H1 (cell line): ENCODE results near the gene MYOM1. TPM values are rescaled to one million over a fixed set of nuclear protein-coding genes. Genes with fewer than 3 reads are reported as not detected.
A peak's percentile ranks its signal among the peaks of the same experiment; 100 is the strongest.

Experiments
- BACH1 ChIP-seq: IDR thresholded peaks from 2 replicates; pipeline ENCODE4 v1.6.1; 2012; ENCODE audit warnings: low read length, improper control_type of control experiment
- BCL11A ChIP-seq, 2 experiments: IDR thresholded peaks; one replicate each; pipeline ENCODE4 v1.6.1; 2011; ENCODE audit warnings: low read depth in 2 of 2, low read length in 2 of 2, mild to moderate bottlenecking in 2 of 2
- CHD2 ChIP-seq: IDR thresholded peaks from 2 replicates; pipeline ENCODE4 v1.6.1; 2012; ENCODE audit warnings: low read length, improper control_type of control experiment
- HDAC2 ChIP-seq, 2 experiments: fragments of 300-600 bp in 1 of 2; sonication (generic) in 1 of 2; IDR thresholded peaks; 2 replicates each; pipeline ENCODE4 v1.6.1; 2011 to 2012; ENCODE audit warnings: low read depth in 2 of 2, low read length in 2 of 2, mild to moderate bottlenecking in 2 of 2, moderate library complexity in 2 of 2, borderline replicate concordance in 1 of 2, inconsistent platforms in 1 of 2
- RAD21 ChIP-seq, 2 experiments: IDR thresholded peaks in 1 of 2; conservative IDR thresholded peaks in 1 of 2; 2 replicates each; pipeline ENCODE4 v1.6.1; 2011; ENCODE audit warnings: low read depth in 2 of 2, low read length in 2 of 2, improper control_type of control experiment in 1 of 2, inconsistent platforms in 1 of 2, mild to moderate bottlenecking in 1 of 2, moderate library complexity in 1 of 2
- SAP30 ChIP-seq: fragments of 300-600 bp; sonication (generic); IDR thresholded peaks from 2 replicates; pipeline ENCODE4 v1.7.1; 2012; ENCODE audit warnings: low read length, moderate library complexity, mild to moderate bottlenecking, inconsistent platforms; ENCODE audit not compliant: insufficient read depth, insufficient replicate concordance
- SIN3A ChIP-seq, 2 experiments: IDR thresholded peaks in 1 of 2; conservative IDR thresholded peaks in 1 of 2; 2 replicates each; pipeline ENCODE4 v1.6.1; 2011 to 2012; ENCODE audit warnings: low read length in 2 of 2, improper control_type of control experiment in 1 of 2, low read depth in 1 of 2, mild to moderate bottlenecking in 1 of 2
- TAF7 ChIP-seq: optimal IDR thresholded peaks from 2 replicates; pipeline ENCODE3; 2011; ENCODE audit warnings: low read depth, mild to moderate bottlenecking, inconsistent platforms, low read length, moderate library complexity, borderline replicate concordance
- polyA plus RNA-seq, 7 experiments: library from polyadenylated mRNA; depleted of rRNA in 3 of 7; stranded (reverse) in 5 of 7; unstranded in 2 of 7; fragments of >200 nt in 5 of 7; fragments of 200-250 nt in 2 of 7; gene quantifications; 1 replicate in 5 of 7; 2 replicates in 1 of 7; 4 replicates in 1 of 7; pipeline versions ENCODE4 v1.2.1 to v1.2.3, GENCODE V29; 2011 to 2013; ENCODE audit warnings: missing spikeins in 2 of 7, mixed read lengths in 2 of 7
- total RNA-seq: library from RNA; stranded (reverse); fragmentation: NEBNext Ultra II Directional; extraction: Animal tissue kit (Norgen Biotek cat#: 25700); gene quantifications from 2 replicates; pipeline ENCODE4 v1.2.1, GENCODE V29; 2021
- TF ChIP-seq, protein P1 (sequence below): IDR thresholded peaks from 2 replicates; pipeline ENCODE4 v1.6.1; 2011; ENCODE audit warnings: low read length, improper control_type of control experiment
- TF ChIP-seq, protein P2 (sequence below): IDR thresholded peaks from 2 replicates; pipeline ENCODE4 v1.6.1; 2012; ENCODE audit warnings: inconsistent platforms
- TF ChIP-seq, protein P3 (sequence below): IDR thresholded peaks from 2 replicates; pipeline ENCODE4 v1.6.1; 2012; ENCODE audit warnings: inconsistent platforms

MYOM1 gene
- total and polyA plus RNA-seq, 2 of the 8 experiments (the other 6 are each of a cell fraction or from before 2014, with no cell fraction given): 0.06 to 0.32 TPM

DNA sequence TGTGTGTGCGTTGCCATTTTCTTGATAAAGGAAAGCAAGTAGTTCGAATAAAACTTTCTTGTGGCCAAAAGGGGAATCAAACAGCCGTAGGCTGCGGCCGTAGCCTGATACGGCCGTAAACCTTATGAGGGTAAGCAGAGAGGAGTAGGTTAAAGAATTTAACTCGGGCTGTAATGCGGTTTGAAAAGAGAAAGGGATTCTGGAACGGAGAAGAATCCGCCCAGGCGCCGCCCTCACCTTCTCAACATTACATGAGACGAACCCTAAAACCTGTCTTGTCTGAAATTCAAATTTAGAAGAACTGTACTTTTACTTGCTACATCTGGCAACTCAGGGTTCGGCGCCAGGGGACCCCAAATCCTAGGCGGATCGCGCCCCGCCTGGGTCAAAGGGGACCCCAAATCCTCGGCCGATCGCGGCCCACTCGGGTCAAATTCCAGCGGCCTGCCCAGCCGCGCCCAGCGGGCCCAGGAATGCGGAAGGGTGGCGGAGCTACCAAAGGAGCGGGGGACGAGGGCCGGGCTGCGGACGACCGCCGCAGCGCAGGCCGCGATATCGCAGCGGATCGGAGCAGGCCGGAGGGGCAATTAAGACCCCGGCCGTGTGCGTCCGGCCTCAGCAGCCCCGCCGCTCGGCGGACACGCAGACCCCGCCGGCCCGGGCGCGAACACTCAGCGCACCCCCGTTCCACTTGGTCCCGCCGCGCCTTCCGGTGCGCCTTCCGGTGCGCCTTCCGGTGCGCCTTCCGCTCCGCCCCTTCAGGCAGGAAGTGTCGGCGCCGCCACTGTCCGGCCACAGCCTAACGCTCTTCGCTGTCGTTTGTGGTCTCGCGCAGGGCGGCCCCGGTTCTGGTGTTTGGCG is 41.8 kb upstream of the MYOM1 start, which contains the start of gene MYL12B (continued):
- no peak for TF ChIP-seq CHD2
- TF ChIP-seq, protein P1, sequence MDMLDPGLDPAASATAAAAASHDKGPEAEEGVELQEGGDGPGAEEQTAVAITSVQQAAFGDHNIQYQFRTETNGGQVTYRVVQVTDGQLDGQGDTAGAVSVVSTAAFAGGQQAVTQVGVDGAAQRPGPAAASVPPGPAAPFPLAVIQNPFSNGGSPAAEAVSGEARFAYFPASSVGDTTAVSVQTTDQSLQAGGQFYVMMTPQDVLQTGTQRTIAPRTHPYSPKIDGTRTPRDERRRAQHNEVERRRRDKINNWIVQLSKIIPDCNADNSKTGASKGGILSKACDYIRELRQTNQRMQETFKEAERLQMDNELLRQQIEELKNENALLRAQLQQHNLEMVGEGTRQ: no peak
- TF ChIP-seq RAD21 (IDR thresholded peaks at IDR 0.05 in 1 of 2, conservative IDR thresholded peaks at IDR 0.05 in 1 of 2; ENCODE audit: low read depth in 2 of 2, low read length in 2 of 2): no peak
- TF ChIP-seq HDAC2 (IDR thresholded peaks at IDR 0.05; ENCODE audit: borderline replicate concordance in 1 of 2, low read depth in 2 of 2, low read length in 2 of 2): peak in 1 of 2 experiments; percentile 21; a peak in 1 of 4 replicates
- peak; percentile 14 for TF ChIP-seq TAF7
- TF ChIP-seq, protein P2, sequence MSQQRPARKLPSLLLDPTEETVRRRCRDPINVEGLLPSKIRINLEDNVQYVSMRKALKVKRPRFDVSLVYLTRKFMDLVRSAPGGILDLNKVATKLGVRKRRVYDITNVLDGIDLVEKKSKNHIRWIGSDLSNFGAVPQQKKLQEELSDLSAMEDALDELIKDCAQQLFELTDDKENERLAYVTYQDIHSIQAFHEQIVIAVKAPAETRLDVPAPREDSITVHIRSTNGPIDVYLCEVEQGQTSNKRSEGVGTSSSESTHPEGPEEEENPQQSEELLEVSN: no peak
- peak; percentile 20 for TF ChIP-seq SAP30
- TF ChIP-seq BCL11A (IDR thresholded peaks at IDR 0.05; ENCODE audit: low read depth in 2 of 2, low read length in 2 of 2): no peak
- TF ChIP-seq, protein P3, sequence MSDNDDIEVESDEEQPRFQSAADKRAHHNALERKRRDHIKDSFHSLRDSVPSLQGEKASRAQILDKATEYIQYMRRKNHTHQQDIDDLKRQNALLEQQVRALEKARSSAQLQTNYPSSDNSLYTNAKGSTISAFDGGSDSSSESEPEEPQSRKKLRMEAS: peak; percentile 46; the same call in 1 of the 2 replicates
- peak; percentile 76 to 79; a peak in 1 of 4 replicates for TF ChIP-seq SIN3A (conservative IDR thresholded peaks at IDR 0.05 in 1 of 2, IDR thresholded peaks at IDR 0.05 in 1 of 2; ENCODE audit: low read depth in 1 of 2, low read length in 2 of 2)
- no peak for TF ChIP-seq BACH1
